CD4-positive, alpha-beta T cell treated with Interleukin-4 for 4 hours (primary cell): ENCODE results near the gene CDS1.
A peak's percentile ranks its signal among the peaks of the same experiment; 100 is the strongest.
"Not testable (repeated sequence)": the region's sequence is repeated elsewhere in the genome, so short reads cannot be mapped to it uniquely, and the experiment has no call there.

Source experiments
- DNase-seq: peaks from one replicate; pipeline ENCODE4 v3.0.0-alpha.2; 2020

The CDS1 gene

DNA sequence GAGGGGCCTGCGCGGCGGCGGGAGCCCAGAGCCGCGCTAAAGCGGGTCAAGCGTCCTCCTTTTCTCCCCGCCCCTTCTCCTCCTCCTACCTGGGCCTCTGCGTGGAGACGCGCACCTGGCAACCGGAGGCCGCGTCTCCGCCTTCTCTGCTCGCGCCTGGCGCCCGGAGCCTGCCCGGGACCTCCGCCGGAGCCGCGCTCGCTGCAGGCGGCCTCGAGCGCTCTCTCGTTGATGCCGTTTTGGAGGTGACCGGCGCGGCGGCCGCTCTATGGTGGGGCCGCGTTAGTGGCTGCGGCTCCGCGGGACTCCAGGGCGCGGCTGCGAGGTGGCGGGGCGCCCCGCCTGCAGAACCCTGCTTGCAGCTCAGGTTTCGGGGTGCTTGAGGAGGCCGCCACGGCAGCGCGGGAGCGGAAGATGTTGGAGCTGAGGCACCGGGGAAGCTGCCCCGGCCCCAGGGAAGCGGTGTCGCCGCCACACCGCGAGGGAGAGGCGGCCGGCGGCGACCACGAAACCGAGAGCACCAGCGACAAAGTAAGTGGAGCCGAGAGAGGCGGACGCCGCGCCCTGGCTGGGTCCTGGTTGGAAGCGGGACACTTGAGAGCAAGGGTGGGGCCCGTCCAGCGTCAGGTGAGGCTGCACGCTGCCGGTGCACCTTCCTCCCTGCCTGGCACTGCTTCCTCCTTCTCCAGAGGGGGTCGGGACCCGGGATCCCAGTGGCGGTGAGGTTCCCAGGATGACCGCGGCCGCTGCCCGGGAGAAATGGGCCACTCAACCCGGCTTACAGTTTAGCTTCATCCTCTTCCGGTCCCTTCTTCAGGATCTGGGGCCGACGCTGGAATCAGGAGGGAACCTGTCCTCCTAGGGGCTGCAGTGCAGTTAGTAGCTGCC is at the start of gene CDS1:
CDS1 (plus strand) TSS at position 140 of the 888 bp plus-strand sequence; CDS start at position 415, 275 bp downstream.
- DNase-seq = no peak

DNA sequence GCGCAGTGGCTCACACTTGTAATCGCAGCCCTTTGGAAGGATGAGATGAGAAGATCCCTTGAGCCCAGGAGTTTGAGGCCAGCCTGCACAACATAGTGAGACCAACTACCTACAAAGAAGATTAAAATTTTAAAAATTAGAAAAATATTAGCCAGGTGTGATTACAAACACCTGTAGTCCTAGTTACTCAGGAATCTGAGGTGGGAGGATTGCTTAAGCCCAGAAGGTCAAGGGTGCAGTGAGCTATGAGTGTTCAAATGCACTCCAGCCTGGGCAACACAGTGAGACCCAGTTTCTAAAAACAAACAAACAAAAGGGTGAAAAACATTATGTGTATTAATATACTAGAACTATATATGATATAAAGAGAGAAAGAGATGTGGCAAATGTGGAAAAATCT is 47.0 kb upstream of the CDS1 start:
- no peak for DNase-seq

DNA sequence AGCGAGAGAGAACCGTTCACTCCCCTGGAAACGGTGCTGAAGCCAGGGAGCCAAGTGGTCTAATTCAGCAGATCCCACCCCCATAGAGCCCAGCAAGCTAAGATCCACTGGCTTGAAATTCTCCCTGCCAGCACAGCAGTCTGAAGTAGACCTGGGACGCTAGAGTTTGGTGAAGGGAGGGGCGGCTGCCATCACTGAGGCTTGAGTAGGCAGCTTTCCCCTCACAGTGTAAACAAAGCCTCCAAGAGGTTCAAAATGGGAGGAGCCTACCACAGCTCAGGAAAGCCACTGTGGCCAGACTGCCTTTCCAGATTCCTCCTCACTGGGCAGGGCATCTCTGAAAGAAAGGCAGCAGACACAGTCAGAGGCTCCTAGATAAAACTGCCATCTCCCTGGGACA is 37.8 kb upstream of the CDS1 start:
- DNase-seq = no peak

DNA sequence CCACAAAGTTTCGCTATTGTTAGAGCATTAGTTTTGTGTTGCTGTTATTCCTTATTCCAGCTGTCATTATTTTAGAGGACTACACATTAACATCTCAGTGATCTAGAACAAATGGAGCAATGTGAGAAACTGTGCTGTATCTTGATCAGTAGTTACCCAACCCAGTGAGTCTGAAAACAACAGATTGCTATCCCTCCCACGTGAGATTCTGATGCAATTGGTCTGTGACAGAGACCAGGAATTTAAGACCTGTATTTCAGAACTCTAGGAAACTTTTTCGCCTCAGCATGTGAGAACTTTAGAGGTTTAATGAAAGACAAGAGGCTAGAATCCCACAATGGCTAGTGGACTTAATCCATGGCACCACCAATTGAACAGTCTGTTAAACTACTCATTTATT is 35.7 kb upstream of the CDS1 start:
- DNase-seq = no peak

DNA sequence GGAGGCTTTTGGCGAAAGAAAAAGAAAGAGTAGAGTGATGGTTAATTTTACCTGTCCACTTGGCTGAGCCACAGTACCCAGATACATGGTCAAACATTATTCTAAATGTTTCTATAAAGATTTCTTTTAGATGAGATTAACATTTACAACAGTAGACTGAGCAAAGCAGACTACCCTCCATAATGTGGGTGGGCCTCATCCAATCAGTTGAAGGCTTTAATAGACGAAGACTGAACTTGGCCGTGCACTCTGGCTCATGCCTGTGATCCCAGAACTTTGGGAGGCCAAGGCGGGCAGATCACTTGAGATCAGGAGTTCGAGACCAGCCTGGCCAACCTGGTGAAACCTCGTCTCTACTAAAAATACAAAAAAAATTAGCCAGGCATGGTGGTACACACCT is 33.7 kb upstream of the CDS1 start:
- not testable (repeated sequence) for DNase-seq

DNA sequence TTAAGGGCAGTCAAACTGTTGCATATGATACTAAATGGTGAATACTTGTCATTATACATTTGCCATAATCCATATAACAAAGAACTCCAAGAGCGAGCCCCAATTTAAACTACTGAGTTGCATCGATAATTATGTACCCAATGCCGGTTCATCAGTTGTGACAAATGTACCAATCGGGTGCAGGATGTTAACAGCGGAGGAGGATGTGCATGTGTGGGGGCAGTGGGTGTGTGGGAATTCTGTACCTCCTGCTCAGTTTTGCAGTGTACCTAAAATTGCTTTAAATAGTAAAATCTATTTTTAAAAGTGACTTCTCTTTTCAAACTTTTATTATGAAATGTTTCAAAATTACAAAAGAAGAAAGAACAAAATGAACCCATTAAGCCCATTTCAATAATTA is 20.8 kb upstream of the CDS1 start:
- DNase-seq = no peak

DNA sequence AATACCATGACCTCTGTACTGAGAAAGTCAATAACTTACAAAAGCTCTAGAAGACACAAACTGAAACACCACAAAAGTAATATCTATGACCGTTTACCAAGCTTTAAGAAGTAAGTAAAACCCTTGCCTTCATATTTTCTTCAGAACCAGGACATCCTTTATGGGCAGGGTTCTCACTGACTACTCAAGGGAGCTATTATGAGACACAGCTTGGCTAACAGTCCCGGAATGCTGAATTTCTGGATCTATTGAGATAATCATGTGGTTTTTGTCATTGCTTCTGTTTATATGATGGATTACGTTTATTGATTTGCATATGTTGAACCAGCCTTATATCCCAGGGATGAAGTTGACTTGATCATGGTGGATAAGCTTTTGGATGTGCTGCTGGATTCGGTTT is 19.9 kb upstream of the CDS1 start:
- no peak for DNase-seq

DNA sequence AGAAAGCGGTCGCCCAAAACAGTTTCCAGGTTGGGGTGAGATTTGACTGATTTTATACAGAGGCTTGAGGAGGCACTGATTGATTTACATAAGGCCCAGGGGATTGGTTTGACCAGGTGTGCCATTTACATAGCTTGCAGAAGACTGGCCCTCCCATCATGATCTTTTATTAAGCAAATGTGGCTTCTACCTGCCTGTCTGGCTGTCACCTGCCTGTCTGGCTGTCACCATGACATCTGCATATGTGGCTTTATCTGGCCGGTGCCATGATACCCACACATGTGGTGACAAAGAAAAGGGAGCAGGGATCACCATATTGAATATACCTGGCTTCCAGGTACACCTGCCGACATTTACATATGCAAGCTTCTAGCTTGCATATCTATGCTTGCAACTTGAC is 17.0 kb upstream of the CDS1 start:
- DNase-seq = no peak

DNA sequence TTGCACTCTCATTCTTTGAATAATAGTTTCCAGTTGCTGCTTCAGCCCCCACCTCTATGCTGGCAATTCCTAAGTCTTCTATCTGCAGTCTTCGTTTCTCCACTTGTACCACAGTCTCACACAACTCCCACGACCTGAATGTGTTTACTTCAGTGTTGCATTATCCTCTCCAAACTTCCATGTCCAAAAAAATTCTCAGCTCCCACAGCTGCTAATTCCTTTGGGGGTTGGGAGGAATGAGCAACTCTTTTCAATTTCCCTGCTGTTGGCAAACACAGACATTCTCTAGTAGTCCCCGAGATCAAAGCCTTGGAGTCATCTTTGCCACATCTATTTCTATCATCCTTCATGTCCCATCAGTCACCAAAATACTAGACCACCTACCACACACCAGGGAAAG is 14.4 kb upstream of the CDS1 start:
- DNase-seq = no peak

DNA sequence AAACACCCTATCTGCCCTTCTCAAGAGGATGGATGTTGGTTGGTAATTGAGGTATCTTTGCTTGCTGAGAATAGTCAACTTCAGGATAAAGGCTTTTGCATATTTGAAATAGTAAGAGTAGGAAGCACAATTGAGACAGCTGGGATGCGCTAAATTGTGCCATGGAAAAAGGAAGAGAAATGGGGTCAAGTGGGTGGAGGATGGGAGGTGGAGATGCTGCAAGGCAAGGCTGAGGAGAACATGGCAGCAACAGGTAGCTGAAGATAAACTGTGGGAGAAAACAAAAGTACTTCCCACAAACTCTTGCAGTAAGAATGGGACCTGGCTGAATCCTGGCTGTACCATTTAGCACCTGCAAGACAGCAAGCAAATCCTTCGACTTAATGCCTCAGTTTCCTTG is 13.9 kb upstream of the CDS1 start:
- no peak for DNase-seq

DNA sequence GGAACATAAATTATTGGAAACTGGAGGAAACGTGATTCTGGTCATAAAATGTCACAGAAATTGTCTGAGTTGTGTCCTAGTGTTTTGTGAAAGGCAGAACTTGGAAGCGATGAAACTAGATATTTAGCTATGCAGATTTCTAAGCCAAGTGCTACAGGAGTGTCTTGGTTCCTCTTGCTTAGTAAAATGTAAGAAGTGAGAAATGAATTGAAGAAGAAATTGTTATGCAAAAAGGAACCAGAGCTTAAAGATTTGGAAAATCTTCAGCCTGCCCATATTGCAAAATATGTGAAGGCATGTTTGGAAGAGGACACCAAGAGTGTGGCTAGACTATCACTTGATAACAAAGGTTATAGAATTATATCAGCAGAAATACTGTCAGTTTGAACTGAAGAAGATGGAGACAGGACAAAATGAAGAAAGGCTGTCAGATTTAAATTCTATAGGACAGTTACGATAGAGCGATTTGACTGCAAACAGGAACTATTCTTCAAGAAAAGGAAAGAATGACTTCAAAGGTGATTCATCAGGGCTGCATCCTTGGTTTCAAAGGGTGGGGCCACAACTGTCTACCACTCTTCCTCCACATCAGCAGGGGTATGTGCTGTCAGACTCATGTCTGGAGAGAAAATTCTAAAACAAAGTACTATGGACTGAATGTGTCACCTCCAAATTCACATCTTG is 9.4 kb upstream of the CDS1 start:
- no peak for DNase-seq

DNA sequence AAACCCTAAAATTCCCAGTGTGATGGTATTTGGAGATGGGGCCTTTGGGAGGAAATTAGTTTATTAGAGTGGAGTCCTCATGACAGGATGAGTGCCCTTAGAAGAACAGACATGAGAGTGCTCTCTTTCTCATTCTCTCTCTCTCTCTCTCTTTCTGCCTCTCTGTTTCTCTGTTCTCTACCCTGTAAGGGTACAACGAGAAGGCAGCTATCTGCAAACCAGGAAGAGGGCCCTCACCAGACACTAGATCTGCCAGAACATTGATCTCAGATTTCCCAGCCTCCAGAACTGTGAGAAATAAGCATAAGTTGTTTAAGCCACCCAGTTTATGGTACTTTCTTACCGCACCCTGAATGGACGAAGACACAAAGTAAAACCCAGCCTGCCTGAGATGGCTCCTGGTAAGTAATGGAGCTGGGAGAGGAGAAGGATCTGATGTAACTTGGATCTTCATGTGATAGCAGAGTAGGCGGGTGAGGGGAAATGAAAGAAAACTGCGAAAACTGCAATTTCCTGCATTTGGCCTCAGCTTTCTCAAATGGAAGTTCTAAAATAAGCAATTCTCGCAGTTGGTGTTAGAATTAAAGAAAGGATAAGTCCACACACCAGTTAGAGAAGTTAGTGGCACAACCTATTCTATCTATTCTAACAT is 8.7 kb upstream of the CDS1 start:
- DNase-seq = no peak

DNA sequence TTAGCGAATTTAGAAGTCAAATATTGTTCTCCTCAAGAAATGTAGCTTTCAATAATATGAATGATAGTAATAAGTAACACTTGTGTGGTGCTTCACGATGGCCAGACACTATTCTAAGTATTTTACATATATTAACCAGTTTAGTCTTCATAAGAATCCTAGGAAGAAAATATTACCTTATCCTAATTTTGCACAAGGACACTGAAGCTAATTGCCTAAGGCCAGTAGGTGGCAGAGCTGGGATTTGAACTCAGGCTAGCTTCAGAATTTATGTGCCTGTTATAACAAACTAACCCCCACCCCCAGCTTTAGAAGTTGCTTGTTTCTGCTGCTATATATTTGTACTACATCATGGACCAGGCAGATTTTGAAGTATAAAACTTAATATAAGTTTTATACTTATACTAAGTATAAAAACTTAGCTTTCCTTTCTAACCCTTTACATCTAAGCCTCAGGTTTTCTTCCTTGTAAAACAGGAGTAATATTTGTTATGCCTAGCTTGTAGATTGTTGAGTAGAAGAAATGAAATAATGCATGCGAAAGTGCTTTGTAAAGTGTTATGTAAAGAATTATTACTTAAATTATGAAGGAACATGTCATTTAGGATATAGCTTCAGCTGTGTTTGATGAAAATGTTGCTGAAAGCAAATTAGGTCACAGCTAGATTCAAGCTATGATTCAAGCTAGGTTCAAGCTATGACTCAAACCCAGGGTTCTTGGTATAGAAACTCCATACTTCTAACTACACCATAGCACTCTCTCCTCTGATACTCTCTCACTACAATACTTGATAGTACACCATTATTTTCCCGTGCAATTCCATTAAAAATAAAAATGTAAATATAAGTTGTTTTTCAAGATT is 4.2 kb upstream of the CDS1 start:
- no peak for DNase-seq

DNA sequence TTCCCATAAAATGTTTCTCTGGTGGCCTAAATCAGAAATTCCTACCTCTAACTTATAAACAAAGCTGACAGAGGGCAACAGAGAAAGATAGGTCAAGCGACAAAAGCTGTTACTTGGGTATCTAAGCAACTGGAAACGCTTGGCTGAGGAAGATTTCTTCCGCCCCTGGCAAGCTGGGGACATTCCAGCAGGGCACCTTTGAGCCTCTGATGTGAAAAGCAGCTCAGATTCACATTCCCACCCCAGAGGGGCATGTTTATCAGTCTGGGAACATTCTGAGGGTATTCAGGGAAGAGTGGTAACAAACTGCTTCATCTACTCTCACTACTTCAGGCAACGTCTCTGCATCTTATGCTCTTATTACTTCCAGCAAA is 3.5 kb upstream of the CDS1 start:
- no peak for DNase-seq

DNA sequence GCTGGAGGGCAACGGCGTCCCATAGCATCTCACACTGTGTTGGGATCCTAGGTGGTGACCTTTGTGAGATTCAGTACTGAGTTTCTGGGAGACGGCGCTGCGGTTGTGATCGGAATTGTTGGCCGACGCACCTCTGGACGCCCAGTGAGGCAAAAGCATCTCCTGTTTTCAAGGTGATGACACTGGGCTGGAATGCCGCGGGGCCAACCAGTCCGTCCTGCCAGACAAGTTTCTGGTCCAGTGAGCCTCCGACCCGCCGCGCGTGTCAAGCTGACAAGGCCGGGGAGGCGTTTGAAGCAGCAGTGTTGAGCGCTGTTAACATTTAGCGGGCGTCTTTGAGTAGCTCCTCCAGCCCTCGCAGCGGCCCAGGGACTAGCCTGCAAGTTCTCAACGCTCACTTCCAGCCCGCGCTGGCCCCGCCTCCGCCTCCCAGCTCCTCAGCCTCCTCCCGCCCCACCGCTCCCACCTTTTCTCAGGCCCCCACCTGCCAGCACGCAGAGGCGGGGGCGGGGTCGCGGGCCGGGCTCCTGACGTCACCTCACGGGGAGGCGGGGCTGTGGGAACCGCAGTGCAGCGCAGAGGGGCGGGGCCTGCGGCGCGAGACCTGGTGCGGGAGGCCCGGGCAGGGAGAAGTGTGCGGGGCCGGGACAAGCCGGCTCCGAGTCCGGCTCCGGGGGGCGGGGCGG is 482 bp upstream of the CDS1 start:
- peak; percentile 85 for DNase-seq

DNA sequence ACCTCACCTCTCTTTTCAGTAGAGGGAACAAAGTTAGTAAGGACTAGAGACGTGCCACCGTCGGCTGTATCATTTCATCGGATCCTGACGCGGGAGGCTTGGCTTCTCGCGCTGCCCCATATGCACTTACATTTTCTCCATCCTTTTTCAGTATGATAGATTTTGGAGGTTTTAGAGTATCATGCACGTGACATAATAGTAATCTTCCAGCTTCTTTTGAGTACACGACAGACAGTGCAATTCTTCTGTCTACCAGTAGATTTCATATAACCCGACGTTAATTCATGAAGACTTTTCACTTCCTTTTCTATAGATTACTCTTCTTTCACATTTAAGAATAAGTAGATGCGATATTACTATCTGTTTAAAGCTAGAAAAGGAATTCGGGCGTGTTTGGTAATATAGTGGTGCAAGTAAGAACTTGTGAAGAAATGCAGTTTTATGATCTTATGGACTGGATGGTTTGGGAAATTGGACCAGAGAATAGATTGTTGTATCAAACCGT is 1.0 kb downstream of the CDS1 start:
- no peak for DNase-seq

DNA sequence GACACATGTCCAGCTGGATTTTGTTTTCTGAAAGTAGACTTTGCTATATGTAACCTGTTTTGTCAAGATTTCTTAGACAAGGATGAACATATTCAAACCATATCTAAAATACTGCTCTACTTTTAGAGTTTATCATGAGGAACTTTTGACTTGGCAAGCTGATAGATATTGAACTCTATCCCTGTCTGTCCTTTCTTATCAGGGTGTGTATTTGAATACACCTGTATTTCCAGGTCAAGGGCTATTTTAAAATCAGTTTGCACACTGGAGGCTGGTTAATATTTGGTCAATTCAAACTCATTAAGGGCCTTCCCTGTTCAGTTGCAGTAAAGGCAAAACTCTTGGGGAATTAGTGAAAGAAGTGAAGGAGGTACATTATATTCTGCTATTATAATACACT is 2.3 kb downstream of the CDS1 start:
- no peak for DNase-seq

DNA sequence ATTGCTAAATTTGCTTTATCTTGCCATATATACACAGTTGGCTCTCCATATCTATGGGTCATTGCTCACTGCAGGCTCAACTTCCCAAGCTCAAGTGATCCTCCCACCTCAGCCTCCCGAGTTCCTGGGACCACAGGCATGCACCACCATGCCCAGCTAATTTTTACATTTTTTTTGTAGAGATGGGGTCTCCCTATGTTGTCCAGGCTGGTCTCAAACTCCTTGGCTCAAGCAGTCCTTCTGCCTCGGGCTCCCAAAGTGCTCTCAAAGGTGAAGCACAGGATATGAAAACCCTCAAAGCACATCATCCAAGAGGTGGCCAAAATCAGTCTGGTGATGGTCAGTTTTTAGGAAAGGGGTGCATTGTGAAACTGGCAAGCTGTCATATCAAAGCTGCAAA is 11.8 kb downstream of the CDS1 start:
- no peak for DNase-seq

DNA sequence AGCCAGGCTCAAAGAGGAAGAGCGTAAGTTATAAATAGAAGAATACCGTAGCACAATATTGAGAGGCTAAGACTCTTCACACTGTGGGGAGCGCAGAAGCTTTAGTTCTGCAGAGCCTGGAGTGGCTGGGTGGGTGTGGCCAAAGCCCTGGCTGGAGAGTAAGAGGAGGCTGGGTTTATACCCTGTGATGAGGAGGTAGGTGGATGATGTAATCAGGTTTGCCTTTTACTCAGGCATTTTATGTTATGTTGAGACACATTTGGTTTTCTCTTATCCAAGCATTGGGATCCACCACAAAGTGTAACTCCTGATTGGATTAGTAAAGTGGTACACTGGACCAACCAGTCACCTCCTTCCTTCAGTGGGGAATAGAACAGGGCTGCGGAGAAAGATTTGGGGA is 13.9 kb downstream of the CDS1 start:
- DNase-seq = no peak

DNA sequence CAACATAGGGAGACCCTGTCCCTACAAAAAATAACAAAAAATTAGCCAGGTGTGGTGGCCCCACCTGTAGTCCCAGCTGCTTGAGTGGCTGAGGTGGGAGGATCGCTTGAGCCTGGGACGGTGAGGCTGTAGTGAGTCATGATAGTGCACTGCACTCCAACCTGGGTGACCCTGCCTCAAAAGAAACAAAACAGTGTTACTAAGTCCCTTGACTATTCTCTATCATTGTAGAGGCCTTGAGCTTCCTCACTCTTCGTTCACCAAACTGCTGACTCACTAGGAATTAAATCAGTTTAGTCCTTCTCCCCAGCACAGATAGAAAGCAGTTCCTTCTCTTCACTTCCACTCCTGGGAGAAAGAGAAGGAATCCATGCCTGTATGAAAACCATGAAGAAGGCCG is 14.5 kb downstream of the CDS1 start:
- DNase-seq = no peak

DNA sequence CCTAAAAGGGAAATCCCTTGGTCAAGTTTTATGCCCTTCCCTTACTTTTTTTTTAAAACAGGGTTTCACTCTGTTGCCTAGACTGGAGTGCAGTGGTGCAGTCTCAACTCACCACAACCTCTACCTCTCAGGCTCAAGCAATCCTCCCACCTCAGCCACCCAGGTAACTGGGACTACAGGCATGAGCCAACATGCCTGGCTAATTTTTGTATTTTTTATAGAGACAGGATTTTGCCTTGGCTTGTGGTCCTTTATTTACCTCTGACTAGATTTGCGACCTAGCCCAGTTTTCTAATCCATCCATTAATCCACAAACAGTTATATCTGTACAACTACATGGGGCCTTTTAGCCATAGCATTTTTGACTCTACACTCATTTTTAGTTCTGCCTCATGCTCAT is 23.7 kb downstream of the CDS1 start:
- DNase-seq = no peak

DNA sequence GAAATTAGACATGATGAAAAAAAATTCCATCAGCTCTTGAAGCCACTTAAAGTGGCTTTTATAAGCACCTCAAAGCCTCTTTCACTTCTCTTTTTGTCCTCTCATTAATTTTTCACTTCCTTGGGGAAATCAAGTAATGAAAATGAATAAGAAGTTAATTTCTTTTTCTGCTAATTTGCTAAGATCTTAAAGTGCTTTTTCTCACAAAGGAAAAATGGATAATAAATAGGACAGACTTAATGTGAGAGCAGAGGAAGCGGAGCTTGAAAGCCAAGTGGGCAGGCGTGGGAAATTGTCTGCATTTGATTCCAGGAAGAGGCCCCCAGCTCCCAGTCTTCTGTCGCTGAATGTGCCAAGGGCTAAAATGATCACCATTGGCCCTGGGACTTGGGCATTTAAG is 28.6 kb downstream of the CDS1 start:
- no peak for DNase-seq
